GM12874 (cell line): ENCODE results near the gene KRT73.

ENCODE experiments used
- TF ChIP-seq, protein P1 (sequence below): IDR thresholded peaks from 2 replicates; pipeline ENCODE4 v1.5.1; 2011; ENCODE audit warnings: low read depth, mild to moderate bottlenecking, control low read depth, low read length, moderate library complexity; ENCODE audit not compliant: insufficient read depth

KRT73 gene

DNA sequence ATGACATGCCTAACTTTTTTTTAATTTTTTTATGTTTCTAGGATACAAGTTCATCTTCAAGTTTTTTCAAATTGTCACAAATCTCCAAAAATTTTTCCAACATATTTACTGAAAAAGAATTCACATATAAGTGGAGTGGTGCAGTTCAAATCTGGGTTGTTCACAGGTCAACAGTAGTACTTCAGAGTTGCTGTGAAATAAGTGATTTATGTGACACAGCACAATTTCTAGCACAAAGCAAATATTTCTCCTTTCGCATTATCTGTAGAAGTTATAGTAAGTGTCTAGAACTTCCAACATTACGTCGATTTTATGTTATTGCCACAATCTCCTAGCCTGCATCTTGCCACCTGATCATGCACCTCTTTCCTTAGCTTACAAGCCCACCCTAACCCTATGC is 43.3 kb upstream of the KRT73 start:
- TF ChIP-seq, protein P1, sequence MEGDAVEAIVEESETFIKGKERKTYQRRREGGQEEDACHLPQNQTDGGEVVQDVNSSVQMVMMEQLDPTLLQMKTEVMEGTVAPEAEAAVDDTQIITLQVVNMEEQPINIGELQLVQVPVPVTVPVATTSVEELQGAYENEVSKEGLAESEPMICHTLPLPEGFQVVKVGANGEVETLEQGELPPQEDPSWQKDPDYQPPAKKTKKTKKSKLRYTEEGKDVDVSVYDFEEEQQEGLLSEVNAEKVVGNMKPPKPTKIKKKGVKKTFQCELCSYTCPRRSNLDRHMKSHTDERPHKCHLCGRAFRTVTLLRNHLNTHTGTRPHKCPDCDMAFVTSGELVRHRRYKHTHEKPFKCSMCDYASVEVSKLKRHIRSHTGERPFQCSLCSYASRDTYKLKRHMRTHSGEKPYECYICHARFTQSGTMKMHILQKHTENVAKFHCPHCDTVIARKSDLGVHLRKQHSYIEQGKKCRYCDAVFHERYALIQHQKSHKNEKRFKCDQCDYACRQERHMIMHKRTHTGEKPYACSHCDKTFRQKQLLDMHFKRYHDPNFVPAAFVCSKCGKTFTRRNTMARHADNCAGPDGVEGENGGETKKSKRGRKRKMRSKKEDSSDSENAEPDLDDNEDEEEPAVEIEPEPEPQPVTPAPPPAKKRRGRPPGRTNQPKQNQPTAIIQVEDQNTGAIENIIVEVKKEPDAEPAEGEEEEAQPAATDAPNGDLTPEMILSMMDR = no peak

DNA sequence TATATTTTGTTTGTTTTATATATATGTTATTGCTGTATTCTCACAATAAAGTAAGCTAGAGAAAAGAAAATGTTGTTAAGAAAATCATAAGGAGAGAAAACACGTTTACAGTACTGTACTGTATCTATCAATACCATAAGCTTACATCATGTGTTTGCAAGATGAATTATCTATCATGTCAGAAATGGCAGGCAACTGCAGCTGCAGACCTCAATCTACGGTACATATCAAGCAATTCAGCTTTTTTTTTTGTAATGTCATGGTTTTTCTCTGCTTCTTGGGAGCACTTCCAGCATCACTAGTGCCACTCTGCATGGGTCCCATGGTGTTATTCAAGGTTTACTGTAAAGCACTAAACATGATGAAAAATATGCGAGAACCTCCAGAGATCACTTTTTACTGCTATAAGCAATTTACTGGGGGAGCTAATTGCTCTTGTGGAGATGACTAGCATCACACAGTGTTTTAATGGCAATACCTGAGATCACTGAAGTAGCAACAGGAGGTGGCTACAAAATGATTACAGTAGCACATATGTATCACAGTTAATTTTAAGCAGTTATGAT is 42.7 kb upstream of the KRT73 start:
- TF ChIP-seq, protein P1 = no peak

DNA sequence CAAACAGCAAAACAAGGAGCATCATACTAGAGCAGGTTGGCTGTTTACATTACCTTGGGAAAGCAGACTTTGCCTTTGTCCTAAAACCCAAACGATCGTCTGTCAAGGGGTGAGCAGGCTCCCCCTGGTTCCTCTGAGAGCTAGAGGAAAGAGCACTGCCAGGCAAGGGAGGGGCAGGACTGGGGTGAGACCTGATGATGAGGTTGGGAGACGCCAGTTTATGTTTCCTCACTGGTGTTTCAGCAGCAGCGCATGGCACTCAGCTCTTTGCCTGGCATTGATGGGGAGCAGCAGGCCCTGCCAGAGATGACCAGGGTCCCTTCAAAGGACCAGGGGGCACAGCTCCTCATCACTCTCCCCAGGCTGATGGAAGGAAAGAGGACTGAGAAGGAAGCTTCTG is 41.6 kb upstream of the KRT73 start:
- TF ChIP-seq, protein P1 = no peak

DNA sequence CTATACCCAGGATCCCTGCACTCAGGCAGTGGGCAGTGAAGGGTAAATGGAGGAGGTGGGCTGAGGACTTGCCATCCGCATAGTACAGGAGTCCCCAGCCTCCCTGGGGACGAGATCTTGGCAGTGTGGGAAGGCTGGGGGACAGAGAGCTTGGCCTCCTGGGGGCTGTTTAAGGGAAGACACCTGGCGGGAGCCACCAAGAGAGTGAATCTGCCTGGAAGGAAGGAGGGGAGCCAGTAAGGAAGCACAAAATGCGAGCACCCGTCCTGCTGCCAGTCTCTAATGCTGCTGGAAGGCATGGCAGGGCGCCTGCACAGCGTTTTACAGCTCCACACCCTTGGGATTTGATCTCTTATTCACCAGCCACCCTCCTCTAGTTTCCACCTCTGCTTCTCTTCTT is 41.0 kb upstream of the KRT73 start:
- TF ChIP-seq, protein P1 = no peak

DNA sequence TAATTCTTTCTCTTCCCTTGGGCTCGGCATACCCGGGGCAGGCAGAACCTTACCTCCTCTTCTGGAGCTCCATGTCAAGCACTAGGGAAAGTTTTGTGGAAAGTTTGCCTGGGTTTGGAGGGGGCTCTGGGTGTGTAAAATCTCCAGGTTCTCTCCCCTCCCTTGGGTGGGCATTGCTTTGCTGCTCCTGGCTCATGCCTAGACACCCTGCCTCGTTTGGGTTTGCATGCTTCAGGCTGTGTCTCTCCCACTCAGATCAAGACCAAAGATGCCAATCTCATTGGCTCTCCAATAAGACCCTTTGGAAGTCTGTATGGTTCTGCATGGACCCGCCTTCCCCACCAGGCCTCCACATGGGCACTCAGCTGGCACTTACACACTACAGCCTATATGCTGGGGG is 39.8 kb upstream of the KRT73 start:
- TF ChIP-seq, protein P1 = no peak

DNA sequence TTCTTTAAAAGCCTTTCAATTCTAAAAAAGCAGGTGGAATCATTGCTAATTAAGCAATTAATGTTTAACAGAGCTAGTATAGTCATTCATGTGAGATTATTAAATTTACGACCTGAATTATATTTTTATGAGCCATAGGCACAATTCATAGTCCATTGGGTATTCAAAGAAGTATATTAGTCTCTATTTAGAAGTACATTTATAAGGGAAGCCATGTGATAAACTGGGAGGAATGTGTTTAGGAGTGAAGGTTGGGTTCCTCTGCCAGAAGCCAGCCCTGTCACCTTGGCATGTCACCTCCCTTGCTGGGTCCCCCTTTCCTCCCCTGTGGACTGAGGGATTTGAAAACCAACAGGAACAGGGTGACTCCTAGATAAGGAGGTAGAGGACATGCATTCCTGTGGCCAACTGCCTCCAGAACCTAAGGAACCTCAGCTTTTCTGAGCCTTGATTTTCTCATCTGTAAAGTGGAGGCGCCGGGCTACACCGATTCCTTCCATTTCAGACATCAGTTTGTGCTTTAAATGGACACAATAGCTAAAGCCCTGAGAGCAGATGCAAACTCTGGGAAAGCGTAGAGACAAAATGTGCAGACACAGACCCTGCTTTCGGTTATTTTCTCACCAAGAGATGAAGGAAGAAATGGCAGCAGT is 39.0 kb upstream of the KRT73 start:
- TF ChIP-seq, protein P1 = no peak

DNA sequence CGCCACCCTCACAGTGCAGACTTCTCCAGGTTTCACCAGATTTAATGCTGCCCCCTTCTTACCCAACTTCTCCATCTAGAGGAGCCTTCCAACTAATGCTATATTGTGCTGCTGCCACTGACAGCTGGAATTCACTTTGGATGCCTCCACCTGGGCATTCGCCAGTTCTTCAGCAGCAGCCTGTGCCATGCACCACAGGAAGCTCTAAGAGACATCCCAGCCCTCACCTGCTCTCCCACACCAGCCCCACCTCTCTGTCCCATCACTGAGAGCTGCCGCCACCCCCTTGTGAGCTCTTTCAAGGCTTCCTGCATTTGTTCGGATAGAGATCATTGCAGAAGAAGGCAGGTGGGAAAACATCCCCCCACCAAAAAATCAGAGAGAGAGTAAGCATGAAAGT is 38.3 kb upstream of the KRT73 start:
- TF ChIP-seq, protein P1 = no peak
